Aorta (tissue), 5 donors: ENCODE results near the gene USP9X. TPM values are rescaled to one million over a fixed set of nuclear protein-coding genes. Genes with fewer than 3 reads are reported as not detected.
"Not testable (repeated sequence)": the region's sequence is repeated elsewhere in the genome, so short reads cannot be mapped to it uniquely, and the experiment has no call there.

Experiments used
- ATAC-seq: fragments of 200-7000 bp; cut with Tn5 transposase; one replicate; pipeline ENCODE4 v1.9.1; 2022; ENCODE audit warnings: moderate library complexity; ENCODE audit not compliant: low FRiP score
- DNase-seq, 2 donors: peaks; one replicate each; pipeline ENCODE4 v3.0.0-alpha.2; 2020
- H3K27ac ChIP-seq, 2 donors: one replicate each; pipeline ENCODE4 v1.5.1; 2013; ENCODE audit warnings: low read length in 2 of 2, mild to moderate bottlenecking in 2 of 2, moderate library complexity in 2 of 2, control low read depth in 1 of 2, inconsistent platforms in 1 of 2, low read depth in 1 of 2
- H3K27me3 ChIP-seq, 2 donors: one replicate each; pipeline ENCODE4 v1.6.1; 2013; ENCODE audit warnings: control low read depth in 1 of 2, low read length in 1 of 2, mild to moderate bottlenecking in 1 of 2, moderate library complexity in 1 of 2; ENCODE audit not compliant: insufficient read depth in 2 of 2, control insufficient read depth in 1 of 2
- H3K36me3 ChIP-seq, 2 donors: one replicate each; pipeline ENCODE4 v1.6.1; 2013; ENCODE audit warnings: control low read depth in 1 of 2, low read length in 1 of 2, mild to moderate bottlenecking in 1 of 2; ENCODE audit not compliant: insufficient read depth in 2 of 2, control insufficient read depth in 1 of 2
- H3K4me1 ChIP-seq, 2 donors: one replicate each; pipeline ENCODE4 v1.6.1; 2013; ENCODE audit warnings: low read length in 2 of 2, control low read depth in 1 of 2, mild to moderate bottlenecking in 1 of 2, moderate library complexity in 1 of 2; ENCODE audit not compliant: insufficient read depth in 2 of 2, control insufficient read depth in 1 of 2
- H3K4me3 ChIP-seq, 2 donors: one replicate each; pipeline ENCODE4 v1.5.1; 2013; ENCODE audit warnings: low read length in 2 of 2, control low read depth in 1 of 2, mild to moderate bottlenecking in 1 of 2
- H3K9me3 ChIP-seq: one replicate; pipeline ENCODE4 v1.6.1; 2013; ENCODE audit warnings: mild to moderate bottlenecking, low read length; ENCODE audit not compliant: control insufficient read depth
- WGBS, 2 donors: extraction: QIAGEN DNeasy Blood & Tissue Kit; methylation state at CpG; one replicate each; pipeline ENCODE4 v1.1.7; 2013; 5-methylcytosine and 5-hydroxymethylcytosine counted together
- intact Hi-C, 2 donors: fragments of 100-400 bp; cut with DNase I; formaldehyde crosslinking; loops; one replicate each; pipeline versions ENCODE4 v1.14.2 to v1.15.0; 2022
- polyA plus RNA-seq, 2 donors: library from polyadenylated mRNA; stranded (reverse); fragments of 200-250 nt; gene quantifications; one replicate each; pipeline ENCODE4 v1.2.3, GENCODE V29; 2013
- total RNA-seq, 2 donors: library from RNA; stranded (reverse); fragmentation: NEBNext Ultra II Directional; extraction: Animal tissue kit (Norgen Biotek cat#: 25700); gene quantifications; one replicate each; pipeline ENCODE4 v1.2.1, GENCODE V29; 2021
- donor health status: healthy with polysubstance abuse.
- donor health status: Bipolar disorder and iron deficiency.
- donor health status: DM: no; HTN: no; CAD: no.
- donor health status: DM: no; HTN: no; CAD: no.
- donor health status: DM: yes; HTN: yes; CAD: no.

USP9X gene
- total and polyA plus RNA-seq, 4 donors, result 7.8 to 91.4 (median 51.1) TPM

DNA sequence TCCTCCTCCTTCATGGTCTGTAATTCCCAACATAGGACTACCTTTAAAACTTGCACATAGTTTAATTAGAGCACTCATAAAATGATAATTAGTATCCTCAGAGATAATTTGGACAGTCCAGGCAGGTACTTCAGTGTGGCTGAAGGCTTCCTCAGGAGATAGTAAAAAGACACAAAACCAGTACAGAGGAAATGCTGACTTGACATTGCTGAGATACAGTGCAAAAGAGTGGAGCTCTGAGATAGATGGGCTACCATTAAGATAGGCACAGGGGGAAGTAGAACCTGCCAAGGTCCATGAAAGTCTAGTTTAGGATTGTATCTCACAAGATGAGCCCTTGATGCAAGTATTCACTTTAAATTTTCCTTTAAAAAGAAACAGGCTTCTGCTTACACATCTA lies 91.0 kb downstream of the USP9X start:
- DNase-seq (no peak), ATAC-seq (no peak)
- no peaks in the 10 kb centered on the region for H3K27me3 ChIP-seq
- no peaks in the 10 kb centered on the region for H3K9me3 ChIP-seq
- H3K4me1 ChIP-seq, result no peaks in the 10 kb centered on the region
- H3K27ac ChIP-seq, result no peak overlapping the region
- H3K4me3 ChIP-seq, result no peak overlapping the region
- no peaks in the 10 kb centered on the region for H3K36me3 ChIP-seq
- intact Hi-C loops, result no loop called here

DNA sequence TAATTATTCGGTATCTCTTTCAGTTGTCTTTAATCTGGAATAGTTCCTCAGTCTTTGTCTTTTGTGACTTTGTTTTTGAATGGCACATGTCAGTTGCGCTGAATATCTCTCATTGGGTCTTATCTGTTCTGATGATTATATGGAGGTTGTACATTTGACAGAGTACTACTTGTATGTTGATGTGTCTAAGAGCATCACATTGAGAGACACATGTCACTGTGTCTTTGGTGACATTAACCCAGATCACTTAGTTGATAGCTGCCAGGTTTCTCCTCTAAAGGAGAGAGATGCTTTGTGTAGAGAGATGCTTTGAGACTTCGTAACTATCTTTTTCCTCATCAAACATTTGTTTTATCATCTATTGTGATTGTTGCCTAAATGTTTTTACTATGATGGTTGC lies 92.1 kb downstream of the USP9X start:
- H3K9me3 ChIP-seq, result no peaks in the 10 kb centered on the region
- H3K4me3 ChIP-seq, result no peak overlapping the region
- intact Hi-C loops, result no loop called here
- ATAC-seq (no peak), DNase-seq (no peak)
- no peaks in the 10 kb centered on the region for H3K36me3 ChIP-seq
- no peaks in the 10 kb centered on the region for H3K27me3 ChIP-seq
- H3K4me1 ChIP-seq, result no peaks in the 10 kb centered on the region
- 93% methylated on average over 3 of the region's 3 CpGs for WGBS, 2 donors
- H3K27ac ChIP-seq, result no peak overlapping the region

DNA sequence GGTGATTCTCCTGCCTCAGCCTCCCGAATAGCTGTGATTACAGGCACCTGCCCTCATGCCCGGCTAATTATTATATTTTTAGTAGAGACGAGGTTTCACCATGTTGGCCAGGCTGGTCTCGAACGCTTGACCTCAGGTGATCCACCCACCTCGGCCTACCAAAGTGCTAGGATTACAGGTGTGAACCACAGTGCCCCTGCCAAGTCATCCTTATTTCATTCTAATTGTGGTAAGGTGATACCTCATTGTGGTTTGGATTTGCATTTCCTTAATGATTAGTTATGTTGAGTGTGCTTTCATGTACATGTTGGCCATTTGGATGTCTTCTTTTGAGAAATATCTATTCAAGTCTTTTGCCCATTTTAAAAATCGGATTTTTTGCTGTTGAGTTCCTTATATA lies 93.0 kb downstream of the USP9X start:
- intact Hi-C loops, result no loop called here
- H3K36me3 ChIP-seq, result no peaks in the 10 kb centered on the region
- no peak overlapping the region for H3K27ac ChIP-seq
- no peaks in the 10 kb centered on the region for H3K27me3 ChIP-seq
- H3K9me3 ChIP-seq, result no peaks in the 10 kb centered on the region
- H3K4me3 ChIP-seq, result no peak overlapping the region
- no peak for ATAC-seq
- DNase-seq, result no peak
- no peaks in the 10 kb centered on the region for H3K4me1 ChIP-seq
- WGBS, 2 donors, result 91 to 94% methylated on average over 7 of the region's 7 CpGs

DNA sequence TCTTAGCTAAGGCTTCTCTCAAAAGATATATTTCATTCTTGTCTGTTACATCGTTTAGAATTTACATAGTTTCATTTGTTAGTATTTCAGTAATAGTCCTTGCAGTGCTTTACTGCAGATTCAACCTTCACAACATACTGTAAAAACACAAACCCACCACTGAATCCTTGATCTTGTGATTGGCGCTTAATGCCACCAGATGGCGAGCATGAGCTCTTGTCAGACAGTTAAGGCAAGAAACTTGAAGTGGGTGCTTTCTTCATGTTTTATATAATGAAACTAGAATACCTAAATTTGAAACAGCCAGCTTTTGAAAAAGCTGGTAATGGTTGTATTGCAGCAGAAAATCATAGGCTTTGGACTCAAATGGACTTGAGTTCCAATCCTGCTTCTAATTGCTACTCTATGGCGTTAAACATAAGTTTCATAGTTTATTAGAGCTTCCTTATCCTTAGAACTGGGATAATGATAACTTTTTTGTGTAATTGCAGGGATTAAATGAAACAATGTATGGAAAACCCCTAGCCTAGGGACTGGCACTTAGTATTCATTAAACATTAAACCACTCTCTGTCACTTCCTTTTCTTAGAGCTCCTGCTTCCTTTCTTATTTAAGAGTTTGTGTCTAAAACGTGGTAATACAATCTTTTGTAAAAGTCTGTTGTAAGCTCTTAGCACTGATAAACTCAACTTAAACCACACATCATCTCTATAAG lies 95.1 kb downstream of the USP9X start:
- peak in 1 of 2 donors; percentile 61 for DNase-seq
- no peak overlapping the region for H3K4me3 ChIP-seq
- H3K36me3 ChIP-seq, result no peaks in the 10 kb centered on the region
- no peaks in the 10 kb centered on the region for H3K9me3 ChIP-seq
- intact Hi-C loops, result no loop called here
- WGBS, 2 donors, result 20 to 36% methylated on average over 5 of the region's 5 CpGs
- H3K27ac ChIP-seq, result no peak overlapping the region
- peak; percentile 68 for ATAC-seq
- no peaks in the 10 kb centered on the region for H3K27me3 ChIP-seq
- no peaks in the 10 kb centered on the region for H3K4me1 ChIP-seq

DNA sequence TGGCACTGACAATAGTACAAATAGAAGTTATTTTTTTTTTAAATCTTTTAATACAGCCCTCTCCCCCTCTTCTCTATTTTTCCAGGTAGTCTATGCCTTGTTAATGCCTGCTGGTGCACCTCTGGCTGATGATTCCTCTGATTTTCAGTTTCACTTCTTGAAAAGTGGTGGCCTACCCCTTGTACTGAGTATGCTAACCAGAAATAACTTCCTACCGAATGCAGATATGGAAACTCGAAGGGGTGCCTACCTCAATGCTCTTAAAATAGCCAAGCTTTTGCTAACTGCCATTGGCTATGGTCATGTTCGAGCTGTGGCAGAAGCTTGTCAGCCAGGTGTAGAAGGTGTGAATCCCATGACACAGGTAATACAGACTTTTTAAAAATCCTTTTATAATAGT lies 99.1 kb downstream of the USP9X start:
- DNase-seq, result no peak
- Histone ChIP-seq H3K4me3 (no peak overlapping the region), H3K27ac (no peak overlapping the region), H3K36me3 (no peaks in the 10 kb centered on the region), H3K4me1 (no peaks in the 10 kb centered on the region), H3K9me3 (no peaks in the 10 kb centered on the region), H3K27me3 (no peaks in the 10 kb centered on the region)
- ATAC-seq, result no peak
- intact Hi-C loops, result no loop called here
- 29 to 71% methylated on average over 3 of the region's 3 CpGs for WGBS, 2 donors

DNA sequence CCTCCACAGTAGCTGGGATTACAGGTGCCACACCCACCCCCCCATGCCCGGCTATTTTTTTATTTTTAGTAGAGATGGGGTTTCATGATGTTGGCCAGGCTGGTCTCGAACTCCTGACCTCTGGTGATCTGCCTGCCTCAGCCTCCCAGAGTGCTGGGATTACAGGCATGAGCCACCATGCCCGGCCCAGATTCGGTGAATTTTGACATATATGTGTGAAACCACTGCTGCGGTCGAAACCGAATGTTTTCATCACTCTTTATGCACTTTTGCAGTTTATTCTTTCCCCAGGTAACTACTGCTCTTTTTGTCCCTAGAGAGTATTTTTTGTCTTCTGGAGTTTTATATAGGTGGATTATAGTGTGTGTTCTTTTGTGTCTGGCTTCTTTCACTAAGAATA lies 101.7 kb downstream of the USP9X start:
- intact Hi-C loops, ATAC-seq, H3K27me3 ChIP-seq, DNase-seq, H3K9me3 ChIP-seq, H3K4me1 ChIP-seq, H3K4me3 ChIP-seq, H3K27ac ChIP-seq, H3K36me3 ChIP-seq: not testable (repeated sequence)
- WGBS, 2 donors, result 93% methylated on average over 7 of the region's 7 CpGs

DNA sequence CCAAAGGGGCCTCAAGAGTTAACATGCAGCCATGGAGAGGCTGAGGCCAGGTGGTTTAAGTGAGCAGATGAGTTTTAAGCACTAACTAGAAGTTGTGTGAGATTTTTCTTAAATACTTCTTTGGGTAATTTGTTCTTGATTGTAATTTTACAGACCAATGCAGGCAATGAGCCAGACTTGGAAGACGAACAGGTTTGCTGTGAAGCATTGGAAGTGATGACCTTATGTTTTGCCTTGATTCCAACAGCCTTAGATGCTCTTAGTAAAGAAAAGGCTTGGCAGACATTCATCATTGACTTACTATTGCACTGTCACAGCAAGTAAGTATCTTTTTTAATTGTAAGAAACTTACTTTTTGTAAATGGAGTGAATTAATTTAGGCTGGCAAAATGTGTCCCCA lies 103.9 kb downstream of the USP9X start:
- intact Hi-C loops, result no loop called here
- Histone ChIP-seq H3K9me3 (no peaks in the 10 kb centered on the region), H3K36me3 (no peaks in the 10 kb centered on the region), H3K27ac (no peak overlapping the region), H3K4me1 (no peaks in the 10 kb centered on the region), H3K4me3 (no peak overlapping the region), H3K27me3 (no peaks in the 10 kb centered on the region)
- no peak for DNase-seq
- 16 to 57% methylated on average over 1 of the region's 1 CpG for WGBS, 2 donors
- ATAC-seq, result no peak

DNA sequence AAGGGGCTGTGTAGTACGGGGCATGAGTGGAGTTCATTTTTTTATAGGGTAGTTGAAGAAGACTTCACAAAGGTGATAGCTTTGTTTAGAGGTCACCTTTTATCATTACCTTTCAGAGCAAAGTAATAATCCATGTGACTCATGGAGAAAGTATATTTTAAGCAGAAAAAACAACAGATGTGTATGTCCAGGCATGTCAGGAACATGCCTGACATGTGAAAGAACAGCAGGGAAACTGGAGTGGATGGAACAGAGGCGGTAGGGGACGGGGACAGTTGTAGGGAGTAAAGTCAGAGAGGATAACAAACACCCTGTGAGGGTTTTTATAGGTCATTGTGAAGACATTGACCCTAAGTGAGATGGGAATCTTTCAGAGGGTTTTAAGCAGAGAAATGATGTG lies 107.6 kb downstream of the USP9X start:
- Histone ChIP-seq H3K27me3 (no peaks in the 10 kb centered on the region), H3K4me3 (no peak overlapping the region), H3K4me1 (no peaks in the 10 kb centered on the region), H3K36me3 (no peaks in the 10 kb centered on the region), H3K9me3 (no peaks in the 10 kb centered on the region), H3K27ac (no peak overlapping the region)
- 95 to 97% methylated on average over 3 of the region's 3 CpGs for WGBS, 2 donors
- DNase-seq (no peak), ATAC-seq (no peak)
- intact Hi-C loops, result no loop called here

DNA sequence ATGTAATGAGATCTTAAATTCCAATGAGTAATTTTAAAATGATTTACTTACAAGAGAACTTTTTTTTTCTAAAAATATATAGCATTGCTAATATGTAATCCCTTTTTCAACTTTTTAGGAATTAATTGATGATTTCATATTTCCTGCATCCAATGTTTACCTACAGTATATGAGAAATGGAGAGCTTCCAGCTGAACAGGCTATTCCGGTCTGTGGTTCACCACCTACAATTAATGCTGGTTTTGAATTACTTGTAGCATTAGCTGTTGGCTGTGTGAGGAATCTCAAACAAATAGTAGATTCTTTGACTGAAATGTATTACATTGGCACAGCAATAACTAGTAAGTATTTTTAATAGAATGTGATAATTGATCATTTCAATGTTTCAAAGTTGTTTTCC lies 113.2 kb downstream of the USP9X start:
- no peak overlapping the region for H3K4me3 ChIP-seq
- H3K27ac ChIP-seq, result no peak overlapping the region
- ATAC-seq, result no peak
- 93 to 100% methylated on average over 1 of the region's 1 CpG for WGBS, 2 donors
- no peak for DNase-seq
- no peaks in the 10 kb centered on the region for H3K36me3 ChIP-seq
- H3K9me3 ChIP-seq, result no peaks in the 10 kb centered on the region
- intact Hi-C loops, result no loop called here
- H3K27me3 ChIP-seq, result no peaks in the 10 kb centered on the region
- no peaks in the 10 kb centered on the region for H3K4me1 ChIP-seq
